HepG2 (cell line): ENCODE data around the gene MED13. TPM values are rescaled to one million over a fixed set of nuclear protein-coding genes. Genes with fewer than 3 reads are reported as not detected.
A peak's percentile ranks its signal among the peaks of the same experiment; 100 is the strongest.

ENCODE experiments used
- HDAC2 ChIP-seq: sonication (generic); formaldehyde crosslinking; IDR thresholded peaks from 2 replicates; pipeline ENCODE4 v1.4.0; 2020; ENCODE audit warnings: missing genetic modification reagents
- HNF4G ChIP-seq, 2 experiments: sonication (generic) in 1 of 2; formaldehyde crosslinking in 1 of 2; IDR thresholded peaks; 2 replicates each; pipeline versions ENCODE4 v1.4.0 to v1.6.1; 2011 to 2020; ENCODE audit warnings: borderline replicate concordance in 2 of 2, low read depth in 2 of 2, mild to moderate bottlenecking in 2 of 2, low read length in 1 of 2, missing genetic modification reagents in 1 of 2, moderate library complexity in 1 of 2
- HOXA9 ChIP-seq: sonication (generic); formaldehyde crosslinking; IDR thresholded peaks from 2 replicates; pipeline ENCODE4 v1.8.1; 2022; ENCODE audit warnings: missing genetic modification reagents, mild to moderate bottlenecking, moderate library complexity, borderline replicate concordance
- KDM5B ChIP-seq: sonication (generic); formaldehyde crosslinking; IDR thresholded peaks from 2 replicates; pipeline ENCODE4 v1.4.0; 2020; ENCODE audit warnings: missing genetic modification reagents, mild to moderate bottlenecking, borderline replicate concordance
- NFYC ChIP-seq: IDR thresholded peaks from 2 replicates; pipeline ENCODE4 v1.6.1; 2016; ENCODE audit warnings: missing genetic modification reagents, missing compliant biosample characterization
- SSRP1 ChIP-seq: IDR thresholded peaks from 2 replicates; pipeline ENCODE4 v1.6.1; 2016; ENCODE audit warnings: control low read depth
- TCF7L2 ChIP-seq: IDR thresholded peaks from 2 replicates; pipeline ENCODE4 v1.6.1; 2011; ENCODE audit warnings: mild to moderate bottlenecking, low read depth, low read length, moderate library complexity
- TOE1 ChIP-seq: sonication (generic); formaldehyde crosslinking; IDR thresholded peaks from 2 replicates; pipeline ENCODE4 v1.4.0; 2020; ENCODE audit warnings: mild to moderate bottlenecking, missing genetic modification reagents
- ZNF468 ChIP-seq: sonication (generic); formaldehyde crosslinking; IDR thresholded peaks from 2 replicates; pipeline ENCODE4 v1.8.0; 2022; ENCODE audit warnings: mild to moderate bottlenecking, moderate library complexity, missing genetic modification reagents
- ZNF678 ChIP-seq: sonication (generic); formaldehyde crosslinking; IDR thresholded peaks from 2 replicates; pipeline ENCODE4 v1.4.0; 2020; ENCODE audit warnings: mild to moderate bottlenecking, missing genetic modification reagents
- polyA plus RNA-seq, 8 experiments: library from polyadenylated mRNA; depleted of rRNA in 3 of 8; stranded (reverse) in 7 of 8; unstranded in 1 of 8; fragments of >200 nt; fragmentation: Illumina TruSeq in 4 of 8; extraction: Trizol in 4 of 8; gene quantifications; 2 replicates each; pipeline versions ENCODE4 v1.2.1 to v1.2.3, GENCODE V29; 2011 to 2016; ENCODE audit warnings: low read depth in 4 of 8, missing spikeins in 1 of 8, mixed read lengths in 1 of 8; ENCODE audit not compliant: insufficient read depth in 1 of 8
- total RNA-seq, 5 experiments: library from RNA; depleted of rRNA; stranded (reverse); fragments of >200 nt; fragmentation: Illumina TruSeq; extraction: Trizol; gene quantifications; 2 replicates each; pipeline ENCODE4 v1.2.3, GENCODE V29; 2016; ENCODE audit warnings: low read depth in 1 of 5
- TF ChIP-seq, protein P1 (sequence below): sonication (generic); formaldehyde crosslinking; IDR thresholded peaks from 2 replicates; pipeline ENCODE4 v1.8.1; 2022; ENCODE audit warnings: mild to moderate bottlenecking, missing genetic modification reagents
- TF ChIP-seq, protein P2 (sequence below): sonication (generic); formaldehyde crosslinking; IDR thresholded peaks from 2 replicates; pipeline ENCODE4 v1.4.0; 2020; ENCODE audit warnings: missing genetic modification reagents
- TF ChIP-seq, protein P3 (sequence below): sonication (generic); formaldehyde crosslinking; IDR thresholded peaks from 2 replicates; pipeline ENCODE4 v1.4.0; 2020; ENCODE audit warnings: mild to moderate bottlenecking, missing genetic modification reagents
- TF ChIP-seq, protein P4 (sequence below): sonication (generic); formaldehyde crosslinking; IDR thresholded peaks from 2 replicates; pipeline ENCODE4 v1.4.0; 2020; ENCODE audit warnings: mild to moderate bottlenecking, missing genetic modification reagents

MED13 gene
- total and polyA plus RNA-seq, 2 of the 13 experiments (the other 11 are each of a cell fraction or from before 2014, with no cell fraction given), result 27.4 to 69.1 TPM

DNA sequence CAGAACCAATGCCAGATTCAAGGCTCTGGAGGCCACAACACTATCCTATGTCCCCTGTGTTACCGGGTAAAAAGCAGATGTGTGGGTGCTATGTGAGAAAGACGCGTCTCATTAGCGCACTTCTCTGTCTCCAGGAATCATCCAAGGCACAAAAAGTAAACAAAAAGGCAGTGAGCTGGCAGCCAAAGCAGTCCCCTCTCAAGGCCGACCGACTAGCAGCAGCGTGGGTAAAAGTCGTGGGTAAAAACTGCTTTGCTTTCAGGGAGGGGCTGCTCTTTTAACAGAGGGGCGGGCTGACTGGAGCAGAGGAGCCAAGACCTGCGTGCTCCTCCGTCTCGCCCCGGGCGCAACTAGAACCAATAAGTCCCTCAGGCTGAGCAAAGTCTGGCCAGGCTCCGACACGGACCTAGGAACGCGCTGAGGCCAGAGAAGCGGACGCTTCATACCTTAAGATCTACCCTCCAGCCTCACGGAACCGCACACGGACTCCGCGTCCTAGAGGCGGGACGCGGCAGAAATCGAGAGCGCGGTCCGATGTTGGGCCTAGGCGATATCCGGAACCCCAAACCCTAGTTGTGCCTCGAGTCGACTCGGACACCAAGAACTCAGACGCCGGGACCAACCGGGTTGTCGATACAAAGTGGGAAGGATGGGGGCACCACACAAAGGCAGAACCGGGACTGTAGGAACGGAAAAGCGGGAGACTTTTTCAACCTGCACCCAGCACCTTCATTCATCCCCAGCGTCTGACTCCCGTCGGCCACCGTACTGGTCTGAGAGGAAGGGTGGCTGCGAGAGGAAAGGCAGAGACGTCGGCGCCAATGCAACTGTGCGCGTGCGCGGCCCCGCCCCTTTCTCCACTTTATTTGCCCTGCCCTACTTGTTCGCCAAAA is 137.6 kb downstream of the MED13 start, which contains the start of gene INTS2 (continued):
- TF ChIP-seq, protein P1, sequence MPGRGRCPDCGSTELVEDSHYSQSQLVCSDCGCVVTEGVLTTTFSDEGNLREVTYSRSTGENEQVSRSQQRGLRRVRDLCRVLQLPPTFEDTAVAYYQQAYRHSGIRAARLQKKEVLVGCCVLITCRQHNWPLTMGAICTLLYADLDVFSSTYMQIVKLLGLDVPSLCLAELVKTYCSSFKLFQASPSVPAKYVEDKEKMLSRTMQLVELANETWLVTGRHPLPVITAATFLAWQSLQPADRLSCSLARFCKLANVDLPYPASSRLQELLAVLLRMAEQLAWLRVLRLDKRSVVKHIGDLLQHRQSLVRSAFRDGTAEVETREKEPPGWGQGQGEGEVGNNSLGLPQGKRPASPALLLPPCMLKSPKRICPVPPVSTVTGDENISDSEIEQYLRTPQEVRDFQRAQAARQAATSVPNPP (CRISPR knock-in tag), result peak; percentile 93
- TF ChIP-seq SSRP1 (CRISPR knock-in tag) (no peak; the same call in none of the 2 replicates), HDAC2 (CRISPR knock-in tag) (peak; percentile 79), ZNF678 (CRISPR knock-in tag) (peak; percentile 78), TCF7L2 (no peak), NFYC (CRISPR knock-in tag) (no peak), HNF4G (IDR thresholded peaks at IDR 0.05; ENCODE audit: borderline replicate concordance, low read depth, low read length) (no peak), HNF4G (CRISPR knock-in tag; IDR thresholded peaks at IDR 0.05; ENCODE audit: borderline replicate concordance, low read depth) (0 out of 2 replicates have a peak, but pooled peaks have one; percentile 60), ZNF468 (CRISPR knock-in tag) (peak; percentile 87; the same call in 1 of the 2 replicates), HOXA9 (no peak), KDM5B (CRISPR knock-in tag) (peak; percentile 96), TOE1 (CRISPR knock-in tag) (0 out of 2 replicates have a peak, but pooled peaks have one; percentile 66)
- TF ChIP-seq, protein P2, sequence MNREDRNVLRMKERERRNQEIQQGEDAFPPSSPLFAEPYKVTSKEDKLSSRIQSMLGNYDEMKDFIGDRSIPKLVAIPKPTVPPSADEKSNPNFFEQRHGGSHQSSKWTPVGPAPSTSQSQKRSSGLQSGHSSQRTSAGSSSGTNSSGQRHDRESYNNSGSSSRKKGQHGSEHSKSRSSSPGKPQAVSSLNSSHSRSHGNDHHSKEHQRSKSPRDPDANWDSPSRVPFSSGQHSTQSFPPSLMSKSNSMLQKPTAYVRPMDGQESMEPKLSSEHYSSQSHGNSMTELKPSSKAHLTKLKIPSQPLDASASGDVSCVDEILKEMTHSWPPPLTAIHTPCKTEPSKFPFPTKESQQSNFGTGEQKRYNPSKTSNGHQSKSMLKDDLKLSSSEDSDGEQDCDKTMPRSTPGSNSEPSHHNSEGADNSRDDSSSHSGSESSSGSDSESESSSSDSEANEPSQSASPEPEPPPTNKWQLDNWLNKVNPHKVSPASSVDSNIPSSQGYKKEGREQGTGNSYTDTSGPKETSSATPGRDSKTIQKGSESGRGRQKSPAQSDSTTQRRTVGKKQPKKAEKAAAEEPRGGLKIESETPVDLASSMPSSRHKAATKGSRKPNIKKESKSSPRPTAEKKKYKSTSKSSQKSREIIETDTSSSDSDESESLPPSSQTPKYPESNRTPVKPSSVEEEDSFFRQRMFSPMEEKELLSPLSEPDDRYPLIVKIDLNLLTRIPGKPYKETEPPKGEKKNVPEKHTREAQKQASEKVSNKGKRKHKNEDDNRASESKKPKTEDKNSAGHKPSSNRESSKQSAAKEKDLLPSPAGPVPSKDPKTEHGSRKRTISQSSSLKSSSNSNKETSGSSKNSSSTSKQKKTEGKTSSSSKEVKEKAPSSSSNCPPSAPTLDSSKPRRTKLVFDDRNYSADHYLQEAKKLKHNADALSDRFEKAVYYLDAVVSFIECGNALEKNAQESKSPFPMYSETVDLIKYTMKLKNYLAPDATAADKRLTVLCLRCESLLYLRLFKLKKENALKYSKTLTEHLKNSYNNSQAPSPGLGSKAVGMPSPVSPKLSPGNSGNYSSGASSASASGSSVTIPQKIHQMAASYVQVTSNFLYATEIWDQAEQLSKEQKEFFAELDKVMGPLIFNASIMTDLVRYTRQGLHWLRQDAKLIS (CRISPR knock-in tag), result peak; percentile 58; the same call in 1 of the 2 replicates
- TF ChIP-seq, protein P3, sequence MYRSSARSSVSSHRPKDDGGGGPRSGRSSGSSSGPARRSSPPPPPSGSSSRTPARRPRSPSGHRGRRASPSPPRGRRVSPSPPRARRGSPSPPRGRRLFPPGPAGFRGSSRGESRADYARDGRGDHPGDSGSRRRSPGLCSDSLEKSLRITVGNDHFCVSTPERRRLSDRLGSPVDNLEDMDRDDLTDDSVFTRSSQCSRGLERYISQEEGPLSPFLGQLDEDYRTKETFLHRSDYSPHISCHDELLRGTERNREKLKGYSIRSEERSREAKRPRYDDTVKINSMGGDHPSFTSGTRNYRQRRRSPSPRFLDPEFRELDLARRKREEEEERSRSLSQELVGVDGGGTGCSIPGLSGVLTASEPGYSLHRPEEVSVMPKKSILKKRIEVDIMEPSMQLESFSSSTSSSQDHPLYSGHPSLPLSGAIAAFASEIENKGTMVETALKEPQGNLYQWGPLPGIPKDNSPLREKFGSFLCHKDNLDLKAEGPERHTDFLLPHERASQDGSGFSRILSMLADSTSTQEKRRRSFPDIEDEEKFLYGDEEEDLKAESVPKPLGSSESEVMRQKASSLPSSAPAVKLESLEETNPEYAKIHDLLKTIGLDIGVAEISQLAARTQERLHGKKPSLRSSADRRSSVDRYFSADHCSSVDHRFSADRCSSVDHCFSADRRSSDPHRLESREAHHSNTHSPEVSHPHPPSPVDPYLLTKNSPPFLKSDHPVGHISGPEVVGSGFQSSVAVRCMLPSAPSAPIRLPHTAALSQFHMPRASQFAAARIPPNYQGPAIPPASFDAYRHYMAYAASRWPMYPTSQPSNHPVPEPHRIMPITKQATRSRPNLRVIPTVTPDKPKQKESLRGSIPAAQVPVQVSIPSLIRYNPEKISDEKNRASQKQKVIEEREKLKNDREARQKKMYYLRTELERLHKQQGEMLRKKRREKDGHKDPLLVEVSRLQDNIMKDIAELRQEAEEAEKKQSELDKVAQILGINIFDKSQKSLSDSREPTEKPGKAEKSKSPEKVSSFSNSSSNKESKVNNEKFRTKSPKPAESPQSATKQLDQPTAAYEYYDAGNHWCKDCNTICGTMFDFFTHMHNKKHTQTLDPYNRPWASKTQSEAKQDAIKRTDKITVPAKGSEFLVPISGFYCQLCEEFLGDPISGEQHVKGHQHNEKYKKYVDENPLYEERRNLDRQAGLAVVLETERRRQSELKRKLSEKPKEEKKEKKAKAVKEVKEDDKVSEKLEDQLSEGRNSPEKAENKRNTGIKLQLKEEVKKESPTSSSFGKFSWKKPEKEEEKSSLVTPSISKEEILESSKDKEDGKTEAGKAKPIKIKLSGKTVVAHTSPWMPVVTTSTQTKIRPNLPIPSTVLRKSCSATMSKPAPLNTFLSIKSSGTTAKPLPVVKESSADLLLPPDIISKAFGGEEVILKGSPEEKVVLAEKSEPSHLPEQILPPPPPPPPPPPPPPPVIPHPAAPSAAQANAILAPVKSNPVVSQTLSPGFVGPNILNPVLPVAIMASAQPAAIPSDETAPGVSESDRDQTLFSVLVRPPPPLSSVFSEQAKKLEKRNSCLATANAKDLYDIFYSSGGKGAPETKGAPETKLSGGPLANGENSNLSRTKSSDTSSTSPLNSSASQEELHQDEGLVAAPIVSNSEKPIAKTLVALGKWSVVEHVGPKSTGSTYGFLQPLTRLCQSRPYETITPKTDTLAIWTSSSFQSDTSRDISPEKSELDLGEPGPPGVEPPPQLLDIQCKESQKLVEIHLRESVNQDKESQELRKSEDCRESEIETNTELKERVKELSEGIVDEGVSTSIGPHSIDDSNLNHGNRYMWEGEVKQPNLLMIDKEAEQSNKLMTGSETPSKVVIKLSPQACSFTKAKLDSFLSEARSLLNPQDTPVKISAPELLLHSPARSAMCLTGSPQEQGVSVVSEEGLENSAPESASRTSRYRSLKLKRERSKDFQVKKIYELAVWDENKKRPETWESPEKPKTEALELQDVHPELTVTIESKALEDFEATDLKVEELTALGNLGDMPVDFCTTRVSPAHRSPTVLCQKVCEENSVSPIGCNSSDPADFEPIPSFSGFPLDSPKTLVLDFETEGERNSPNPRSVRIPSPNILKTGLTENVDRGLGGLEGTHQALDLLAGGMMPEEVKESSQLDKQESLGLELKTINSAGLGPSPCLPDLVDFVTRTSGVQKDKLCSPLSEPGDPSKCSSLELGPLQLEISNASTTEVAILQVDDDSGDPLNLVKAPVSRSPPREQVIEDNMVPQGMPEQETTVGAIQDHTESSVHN (CRISPR knock-in tag), result peak; percentile 54; the same call in 1 of the 2 replicates
- TF ChIP-seq, protein P4, sequence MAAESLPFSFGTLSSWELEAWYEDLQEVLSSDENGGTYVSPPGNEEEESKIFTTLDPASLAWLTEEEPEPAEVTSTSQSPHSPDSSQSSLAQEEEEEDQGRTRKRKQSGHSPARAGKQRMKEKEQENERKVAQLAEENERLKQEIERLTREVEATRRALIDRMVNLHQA (CRISPR knock-in tag), result no peak
